MCF 10A (cell line): ENCODE data around the gene DCHS1. TPM values are rescaled to one million over a fixed set of nuclear protein-coding genes. Genes with fewer than 3 reads are reported as not detected.

Source experiments
- BruUV-seq: library from RNA; stranded (reverse); fragments of 400-500 nt; replicated peaks from 2 replicates; lab custom pipeline; 2021; lab: Mats Ljungman, UMichigan
- CTCF ChIA-PET: fragments of 300-600 bp; sonication (Branson Sonifier 250); formaldehyde crosslinking; extraction: SDS; loops from one replicate; lab custom pipeline; 2021; ENCODE audit warnings: antibody characterized with exemption, inconsistent platforms; lab: Yijun Ruan, JAX
- POLR2A ChIA-PET: fragments of 300-600, 350-650 bp; sonication (Branson Sonifier 250); formaldehyde crosslinking; extraction: SDS; loops from one replicate; lab custom pipeline; 2020; ENCODE audit warnings: antibody characterized with exemption, inconsistent platforms; lab: Yijun Ruan, JAX
- DNase-seq: peaks from one replicate; pipeline ENCODE4 v3.0.0-alpha.2; 2018; ENCODE audit not compliant: unreplicated experiment
- H3K27ac Mint-ChIP-seq: one replicate; pipeline ENCODE4 v1.8.0; 2022; ENCODE audit warnings: mild to moderate bottlenecking, low read depth, mixed read lengths; ENCODE audit not compliant: unreplicated experiment
- H3K27me3 Mint-ChIP-seq: one replicate; pipeline ENCODE4 v1.8.0; 2022; ENCODE audit warnings: mixed read lengths; ENCODE audit not compliant: insufficient read depth, unreplicated experiment
- H3K36me3 Mint-ChIP-seq: one replicate; pipeline ENCODE4 v1.8.0; 2022; ENCODE audit warnings: mild to moderate bottlenecking, moderate library complexity, mixed read lengths; ENCODE audit not compliant: insufficient read depth, unreplicated experiment
- H3K4me1 Mint-ChIP-seq: one replicate; pipeline ENCODE4 v1.8.0; 2022; ENCODE audit warnings: mixed read lengths; ENCODE audit not compliant: insufficient read depth, unreplicated experiment
- H3K4me3 Mint-ChIP-seq: one replicate; pipeline ENCODE4 v1.8.0; 2022; ENCODE audit warnings: mild to moderate bottlenecking, moderate library complexity, mixed read lengths; ENCODE audit not compliant: unreplicated experiment
- H3K9me3 Mint-ChIP-seq: one replicate; pipeline ENCODE4 v1.8.0; 2022; ENCODE audit warnings: mixed read lengths; ENCODE audit not compliant: unreplicated experiment
- CTCF ChIP-seq: fragments of 200-600 bp; IDR thresholded peaks from one replicate; pipeline ENCODE4 v1.8.0; 2022; ENCODE audit warnings: antibody characterized with exemption, mild to moderate bottlenecking; ENCODE audit not compliant: unreplicated experiment
- intact Hi-C: fragments of 100-400 bp; cut with micrococcal nuclease; formaldehyde crosslinking; loops from 2 replicates; pipeline ENCODE4 v1.14.1; 2022
- total RNA-seq: library from RNA; stranded (reverse); gene quantifications from 2 replicates; pipeline ENCODE4 v1.2.3, GENCODE V29; 2022

The DCHS1 gene
- total RNA-seq, 1 experiment from 2014 or later: 0.19 TPM

- no peak for TF ChIP-seq CTCF
- intact Hi-C loops: no loop called here
- DNase-seq: no peak
- CTCF ChIA-PET: interaction anchor here (0.6 to 1.3 kb wide), 3 partner anchors 48 to 120 kb away, joined by 3 read pairs; no protein-coding TSS in a partner anchor
- POLR2A ChIA-PET: interaction anchor here (0.8 kb wide), 1 partner anchor 10 kb away, joined by 3 read pairs; no protein-coding TSS in a partner anchor
- Mint-ChIP-seq H3K4me3 (peak overlapping the region; percentile 0), H3K9me3 (no peaks in the 10 kb centered on the region), H3K27me3 (no peaks in the 10 kb centered on the region), H3K36me3 (no peaks in the 10 kb centered on the region), H3K27ac (no peak overlapping the region), H3K4me1 (no peaks in the 10 kb centered on the region)
- BruUV-seq: no TSS peak
These were observed 27.8 kb downstream of the DCHS1 start for GRCh38 chr11:6627762-6628241.

- peak overlapping the region; percentile 0 for H3K4me3 Mint-ChIP-seq
- H3K9me3 Mint-ChIP-seq: no peaks in the 10 kb centered on the region
- DNase-seq: no peak
- H3K4me1 Mint-ChIP-seq: no peaks in the 10 kb centered on the region
- no peaks in the 10 kb centered on the region for H3K36me3 Mint-ChIP-seq
- intact Hi-C loops: no loop called here
- BruUV-seq: no TSS peak
- ChIA-PET POLR2A (interaction anchor here (0.8 kb wide), 1 partner anchor 9 kb away, joined by 3 read pairs; no protein-coding TSS in a partner anchor), CTCF (interaction anchor here (0.6 to 1.3 kb wide), 4 partner anchors 48 to 120 kb away, joined by 3 to 5 read pairs (median 3); no protein-coding TSS in a partner anchor)
- H3K27me3 Mint-ChIP-seq: no peaks in the 10 kb centered on the region
- no peak for TF ChIP-seq CTCF
- no peak overlapping the region for H3K27ac Mint-ChIP-seq
These were observed 28.4 kb downstream of the DCHS1 start for GRCh38 chr11:6626971-6627761.

- no TSS peak for BruUV-seq
- Mint-ChIP-seq H3K36me3 (no peaks in the 10 kb centered on the region), H3K27ac (no peak overlapping the region), H3K4me1 (no peaks in the 10 kb centered on the region), H3K4me3 (no peak overlapping the region), H3K27me3 (no peaks in the 10 kb centered on the region), H3K9me3 (no peaks in the 10 kb centered on the region)
- no peak for DNase-seq
- intact Hi-C loops: no loop called here
- no peak for TF ChIP-seq CTCF
- CTCF ChIA-PET: interaction anchor here (1.1 kb wide), 1 partner anchor 118 kb away, joined by 5 read pairs; no protein-coding TSS in a partner anchor
- POLR2A ChIA-PET: interaction anchor here (0.7 kb wide), 1 partner anchor 10 kb away, joined by 3 read pairs; no protein-coding TSS in a partner anchor
These were observed 29.7 kb downstream of the DCHS1 start for GRCh38 chr11:6625832-6626420.
